ENCODE measurements around the gene RBM19.

RBM19 gene

GRCh38 chr12:113838896-113839295 lies 127.2 kb downstream of the RBM19 start:
- DNase-seq (ENCODE audit: extremely low read depth, low read depth), result no peak
- TF ChIP-seq CTCF (IDR thresholded peaks at IDR 0.05; ENCODE audit: low read depth, low read length), result no peak

GRCh38 chr12:113837528-113838296 lies 128.4 kb downstream of the RBM19 start:
- no peak for DNase-seq (ENCODE audit: extremely low read depth, low read depth)
- peak; percentile 4; the same call in 1 of the 2 replicates for TF ChIP-seq CTCF (IDR thresholded peaks at IDR 0.05; ENCODE audit: low read depth, low read length)

GRCh38 chr12:113837084-113837483 lies 129.0 kb downstream of the RBM19 start:
- peak; percentile 10 for DNase-seq (ENCODE audit: extremely low read depth, low read depth)
- no peak for TF ChIP-seq CTCF (IDR thresholded peaks at IDR 0.05; ENCODE audit: low read depth, low read length)

- TF ChIP-seq CTCF (IDR thresholded peaks at IDR 0.05; ENCODE audit: low read depth, low read length), result no peak
- no peak for DNase-seq (ENCODE audit: extremely low read depth, low read depth)
Observed at GRCh38 chr12:113835896-113836295, 130.2 kb downstream of the RBM19 start.

GRCh38 chr12:113835433-113835832 lies 130.7 kb downstream of the RBM19 start:
- DNase-seq (ENCODE audit: extremely low read depth, low read depth), result no peak
- no peak for TF ChIP-seq CTCF (IDR thresholded peaks at IDR 0.05; ENCODE audit: low read depth, low read length)

GRCh38 chr12:113833422-113833821 lies 132.7 kb downstream of the RBM19 start:
- TF ChIP-seq CTCF (IDR thresholded peaks at IDR 0.05; ENCODE audit: low read depth, low read length), result no peak
- no peak for DNase-seq (ENCODE audit: extremely low read depth, low read depth)

- no peak for TF ChIP-seq CTCF (IDR thresholded peaks at IDR 0.05; ENCODE audit: low read depth, low read length)
- DNase-seq (ENCODE audit: extremely low read depth, low read depth), result no peak
Observed at GRCh38 chr12:113831476-113831875, 134.6 kb downstream of the RBM19 start.

All from AG09319 (cell line).